MCF 10A (cell line): Measurements from ENCODE around the gene FGF18. TPM values are rescaled to one million over a fixed set of nuclear protein-coding genes. Genes with fewer than 3 reads are reported as not detected.

Experiments used
- BruUV-seq: library from RNA; stranded (reverse); fragments of 400-500 nt; replicated peaks from 2 replicates; lab custom pipeline; 2021; lab: Mats Ljungman, UMichigan
- CTCF ChIA-PET: fragments of 300-600 bp; sonication (Branson Sonifier 250); formaldehyde crosslinking; extraction: SDS; loops from one replicate; lab custom pipeline; 2021; ENCODE audit warnings: antibody characterized with exemption, inconsistent platforms; lab: Yijun Ruan, JAX
- POLR2A ChIA-PET: fragments of 300-600, 350-650 bp; sonication (Branson Sonifier 250); formaldehyde crosslinking; extraction: SDS; loops from one replicate; lab custom pipeline; 2020; ENCODE audit warnings: antibody characterized with exemption, inconsistent platforms; lab: Yijun Ruan, JAX
- DNase-seq: peaks from one replicate; pipeline ENCODE4 v3.0.0-alpha.2; 2018; ENCODE audit not compliant: unreplicated experiment
- H3K27ac Mint-ChIP-seq: one replicate; pipeline ENCODE4 v1.8.0; 2022; ENCODE audit warnings: mild to moderate bottlenecking, low read depth, mixed read lengths; ENCODE audit not compliant: unreplicated experiment
- H3K27me3 Mint-ChIP-seq: one replicate; pipeline ENCODE4 v1.8.0; 2022; ENCODE audit warnings: mixed read lengths; ENCODE audit not compliant: insufficient read depth, unreplicated experiment
- H3K36me3 Mint-ChIP-seq: one replicate; pipeline ENCODE4 v1.8.0; 2022; ENCODE audit warnings: mild to moderate bottlenecking, moderate library complexity, mixed read lengths; ENCODE audit not compliant: insufficient read depth, unreplicated experiment
- H3K4me1 Mint-ChIP-seq: one replicate; pipeline ENCODE4 v1.8.0; 2022; ENCODE audit warnings: mixed read lengths; ENCODE audit not compliant: insufficient read depth, unreplicated experiment
- H3K4me3 Mint-ChIP-seq: one replicate; pipeline ENCODE4 v1.8.0; 2022; ENCODE audit warnings: mild to moderate bottlenecking, moderate library complexity, mixed read lengths; ENCODE audit not compliant: unreplicated experiment
- H3K9me3 Mint-ChIP-seq: one replicate; pipeline ENCODE4 v1.8.0; 2022; ENCODE audit warnings: mixed read lengths; ENCODE audit not compliant: unreplicated experiment
- CTCF ChIP-seq: fragments of 200-600 bp; IDR thresholded peaks from one replicate; pipeline ENCODE4 v1.8.0; 2022; ENCODE audit warnings: antibody characterized with exemption, mild to moderate bottlenecking; ENCODE audit not compliant: unreplicated experiment
- intact Hi-C: fragments of 100-400 bp; cut with micrococcal nuclease; formaldehyde crosslinking; loops from 2 replicates; pipeline ENCODE4 v1.14.1; 2022
- total RNA-seq: library from RNA; stranded (reverse); gene quantifications from 2 replicates; pipeline ENCODE4 v1.2.3, GENCODE V29; 2022

Gene FGF18
- total RNA-seq, 1 experiment from 2014 or later, result not detected

GRCh38 chr5:171387345-171387969 lies 32.0 kb upstream of the FGF18 start, which contains the start of gene NPM1:
NPM1 (plus strand) TSS chr5:171387849; CDS start chr5:171387949, 100 bp downstream.
- POLR2A ChIA-PET, result interaction anchor here (0.7 to 4.9 kb wide), 27 partner anchors 9 to 909 kb away, joined by 3 to 38 read pairs (median 4); partner anchors contain the start of genes FBXW11 and UBTD2

GRCh38 chr5:171387970-171388815 lies 31.3 kb upstream of the FGF18 start:
- no peak for TF ChIP-seq CTCF
- Mint-ChIP-seq H3K36me3 (peaks cover 62% of the 10 kb centered on the region), H3K9me3 (no peaks in the 10 kb centered on the region), H3K4me1 (peaks cover 41% of the 10 kb centered on the region), H3K27me3 (no peaks in the 10 kb centered on the region), H3K4me3 (peak overlapping the region; percentile 99), H3K27ac (peak overlapping the region; percentile 99)
- intact Hi-C loops, result no loop called here
- CTCF ChIA-PET, result interaction anchor here (0.6 to 1.0 kb wide), 4 partner anchors 31 to 620 kb away, joined by 3 to 8 read pairs (median 3); partner anchors contain the start of gene FGF18
- peak; percentile 89 for DNase-seq
- POLR2A ChIA-PET, result interaction anchor here (0.7 to 4.9 kb wide), 15 partner anchors 8 to 908 kb away, joined by 3 to 38 read pairs (median 4); partner anchors contain the start of gene FBXW11
- BruUV-seq, result no TSS peak

More at GRCh38 chr5:171387345-171387969, 32.0 kb upstream of the FGF18 start, which contains the start of gene NPM1:
- no peaks in the 10 kb centered on the region for H3K9me3 Mint-ChIP-seq
- H3K27me3 Mint-ChIP-seq, result no peaks in the 10 kb centered on the region
- intact Hi-C loops, result no loop called here
- H3K36me3 Mint-ChIP-seq, result peaks cover 55% of the 10 kb centered on the region
- BruUV-seq, result no TSS peak
- CTCF ChIA-PET, result interaction anchor here (0.6 kb wide), 4 partner anchors 184 to 537 kb away, joined by 3 read pairs; no protein-coding TSS in a partner anchor
- H3K27ac Mint-ChIP-seq, result peak within 1 kb of the TSS; percentile 99
- no peak for TF ChIP-seq CTCF
- peak within 1 kb of the TSS; percentile 99 for H3K4me3 Mint-ChIP-seq
- peak; percentile 99 for DNase-seq
- peaks cover 34% of the 10 kb centered on the region for H3K4me1 Mint-ChIP-seq

- no peak for DNase-seq
- Mint-ChIP-seq H3K4me3 (peak overlapping the region; percentile 99), H3K27me3 (no peaks in the 10 kb centered on the region), H3K9me3 (no peaks in the 10 kb centered on the region), H3K4me1 (peaks cover 47% of the 10 kb centered on the region), H3K27ac (peak overlapping the region; percentile 99), H3K36me3 (peaks cover 68% of the 10 kb centered on the region)
- ChIA-PET POLR2A (interaction anchor here (0.9 to 4.9 kb wide), 13 partner anchors 8 to 617 kb away, joined by 3 to 38 read pairs (median 5); partner anchors contain the start of gene FBXW11), CTCF (interaction anchor here (0.6 to 1.0 kb wide), 3 partner anchors 31 to 619 kb away, joined by 3 to 8 read pairs (median 3); partner anchors contain the start of gene FGF18)
- intact Hi-C loops, result no loop called here
- TF ChIP-seq CTCF, result no peak
- BruUV-seq, result TSS peak; percentile 32
Measured at GRCh38 chr5:171388816-171389168, 30.7 kb upstream of the FGF18 start.
